Measurements from ENCODE around the gene RIMKLA.

DNA sequence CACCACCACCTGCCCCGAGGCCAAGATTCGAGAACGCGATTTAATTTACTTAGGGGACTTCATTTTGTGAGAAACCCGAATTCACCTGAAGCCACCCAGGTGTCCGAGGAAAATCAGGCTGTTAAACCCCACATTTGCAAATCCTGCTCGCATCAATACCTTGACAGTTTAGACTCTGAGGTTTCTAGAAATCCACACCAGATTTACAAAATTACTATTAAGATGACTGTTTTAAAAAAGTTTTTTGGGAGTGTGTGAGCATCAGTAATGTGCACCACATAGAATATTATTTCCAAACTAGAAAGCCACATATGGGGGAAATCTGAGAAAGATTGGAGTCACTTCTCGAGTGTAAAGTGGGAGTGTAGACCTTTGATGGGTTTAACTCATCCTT, 685 bp downstream of the RIMKLA start:
- TF ChIP-seq CTCF (IDR thresholded peaks at IDR 0.05; ENCODE audit: low read depth, low read length, poor library complexity, severe bottlenecking) (no peak), EZH2phosphoT487 (IDR thresholded peaks at IDR 0.05; ENCODE audit: borderline replicate concordance, low read length) (no peak; the same call in 1 of the 2 replicates)
